ENCODE data around the gene MANSC4.

The MANSC4 gene

DNA sequence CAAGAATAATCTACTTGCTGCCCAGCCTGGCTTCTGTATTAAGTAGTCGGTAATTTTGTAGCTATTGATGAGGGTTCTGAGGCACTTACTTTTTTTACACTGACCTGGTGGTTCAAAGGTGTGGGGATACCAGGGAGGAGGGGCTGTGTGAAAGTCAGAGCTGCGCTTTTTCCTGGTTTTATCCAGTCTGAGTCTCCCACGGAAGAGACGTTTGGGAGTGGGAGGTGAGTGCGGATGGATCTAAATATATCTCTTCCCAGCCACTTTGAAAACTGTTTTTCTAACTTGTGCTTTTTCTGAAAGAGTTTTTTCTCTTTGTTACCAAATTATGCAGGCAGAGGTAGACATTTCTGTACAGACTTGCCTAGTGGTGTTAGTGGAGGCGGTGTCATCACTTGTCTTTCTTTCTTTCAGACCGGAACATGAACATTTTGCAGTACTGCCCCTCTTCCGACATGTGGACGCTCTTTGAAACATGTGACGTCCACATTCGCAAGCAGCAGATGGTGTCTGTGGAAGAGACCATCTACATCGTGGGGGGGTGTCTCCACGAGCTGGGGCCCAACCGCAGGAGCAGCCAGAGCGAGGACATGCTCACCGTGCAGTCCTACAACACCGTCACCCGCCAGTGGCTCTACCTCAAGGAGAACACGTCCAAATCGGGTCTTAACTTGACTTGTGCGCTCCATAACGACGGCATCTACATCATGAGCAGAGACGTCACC lies 17.4 kb upstream of the MANSC4 start:
- DNase-seq, result no peak

DNA sequence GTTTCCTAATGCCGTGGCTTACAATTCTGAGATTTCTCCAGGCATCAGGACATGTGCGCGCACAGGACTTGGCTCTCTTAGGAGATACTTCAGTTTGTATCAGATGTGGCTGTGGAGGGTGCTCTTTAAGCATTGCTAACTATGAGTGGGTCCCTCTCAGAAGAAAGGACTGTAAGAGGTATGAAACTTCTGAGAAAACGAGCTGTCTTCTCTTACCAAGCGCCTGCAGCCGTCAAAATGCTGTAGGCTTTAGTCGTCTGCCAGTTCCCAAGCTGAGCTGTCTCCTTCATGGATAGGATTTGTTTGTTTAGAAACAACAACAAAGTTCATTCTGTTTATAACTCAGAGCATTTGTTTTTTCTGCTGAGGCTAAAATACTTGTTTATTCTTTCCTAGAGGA lies 16.1 kb upstream of the MANSC4 start:
- no peak for DNase-seq

DNA sequence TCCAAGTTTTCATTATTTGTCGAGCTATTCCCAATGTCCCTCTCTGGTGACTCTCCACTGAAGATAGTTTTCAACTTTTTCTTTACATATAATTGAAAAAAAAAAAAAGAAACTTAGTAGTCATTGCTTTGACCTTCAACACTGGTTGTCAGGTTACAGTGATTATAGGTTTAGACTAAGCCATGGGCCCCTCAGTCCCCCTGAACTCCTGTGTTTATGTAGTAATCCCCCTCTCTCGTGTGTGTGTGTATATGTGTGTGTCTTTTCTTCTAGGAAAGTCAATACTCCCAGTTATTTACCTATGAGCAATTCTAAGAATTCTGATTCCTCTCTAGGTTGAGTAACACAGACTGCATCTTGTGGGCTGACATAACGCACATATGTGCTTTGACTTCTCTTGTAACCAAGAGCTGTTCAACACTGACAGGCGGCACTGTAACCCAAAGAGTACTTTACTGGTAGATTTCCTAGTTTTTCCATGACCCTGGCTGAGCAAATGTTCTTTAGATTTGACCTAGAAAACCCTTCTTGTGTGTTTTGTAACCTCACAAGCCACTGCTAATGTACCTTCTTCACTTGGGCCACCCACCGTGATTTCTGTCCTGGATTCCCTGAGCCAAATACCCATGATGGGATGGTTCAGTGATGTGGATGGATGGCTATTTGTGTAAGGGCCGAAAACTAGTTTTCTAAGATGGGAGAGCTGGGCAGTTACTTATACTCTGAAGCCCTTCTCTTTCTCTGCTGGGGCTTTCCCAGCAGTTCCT lies 15.0 kb upstream of the MANSC4 start:
- DNase-seq, result no peak

DNA sequence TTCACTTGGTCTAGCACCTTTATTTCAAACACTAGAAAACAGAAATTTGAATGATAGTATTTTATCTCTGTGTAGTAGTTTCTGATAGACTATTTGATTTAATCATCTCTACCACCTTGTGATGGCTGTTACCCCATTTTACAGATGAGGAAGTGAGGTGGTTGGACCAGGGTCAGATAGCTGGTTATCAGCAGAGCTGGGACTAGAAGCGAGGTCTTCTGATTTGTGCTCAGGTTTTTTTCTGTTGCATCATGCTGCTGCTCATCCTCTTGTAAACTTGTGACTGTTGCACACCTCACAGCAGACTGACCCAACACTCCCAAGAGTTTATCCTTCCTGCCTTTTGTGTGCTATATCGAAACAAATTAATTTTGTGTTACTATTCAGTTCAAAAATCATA lies 10.1 kb upstream of the MANSC4 start:
- no peak for DNase-seq

DNA sequence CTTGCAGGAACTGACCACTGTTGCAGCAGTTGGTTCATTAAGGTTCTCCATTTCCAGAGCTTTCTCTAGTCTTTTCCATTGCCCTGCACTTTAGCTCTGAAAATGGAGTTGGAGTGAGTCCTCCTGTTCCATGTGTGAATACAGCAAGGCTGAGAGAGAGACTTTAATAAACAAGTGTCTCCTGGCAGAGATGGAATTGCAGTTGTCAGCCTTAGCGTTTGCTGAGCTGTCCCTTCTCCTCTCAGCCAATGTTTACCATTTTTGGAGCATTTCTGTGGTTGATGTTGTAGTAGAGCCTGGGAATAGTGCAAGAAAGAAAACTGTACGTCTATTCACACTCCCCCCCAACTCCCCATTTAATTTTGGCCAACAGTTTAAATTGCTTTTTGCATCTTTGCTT lies 7.5 kb upstream of the MANSC4 start:
- no peak for DNase-seq

DNA sequence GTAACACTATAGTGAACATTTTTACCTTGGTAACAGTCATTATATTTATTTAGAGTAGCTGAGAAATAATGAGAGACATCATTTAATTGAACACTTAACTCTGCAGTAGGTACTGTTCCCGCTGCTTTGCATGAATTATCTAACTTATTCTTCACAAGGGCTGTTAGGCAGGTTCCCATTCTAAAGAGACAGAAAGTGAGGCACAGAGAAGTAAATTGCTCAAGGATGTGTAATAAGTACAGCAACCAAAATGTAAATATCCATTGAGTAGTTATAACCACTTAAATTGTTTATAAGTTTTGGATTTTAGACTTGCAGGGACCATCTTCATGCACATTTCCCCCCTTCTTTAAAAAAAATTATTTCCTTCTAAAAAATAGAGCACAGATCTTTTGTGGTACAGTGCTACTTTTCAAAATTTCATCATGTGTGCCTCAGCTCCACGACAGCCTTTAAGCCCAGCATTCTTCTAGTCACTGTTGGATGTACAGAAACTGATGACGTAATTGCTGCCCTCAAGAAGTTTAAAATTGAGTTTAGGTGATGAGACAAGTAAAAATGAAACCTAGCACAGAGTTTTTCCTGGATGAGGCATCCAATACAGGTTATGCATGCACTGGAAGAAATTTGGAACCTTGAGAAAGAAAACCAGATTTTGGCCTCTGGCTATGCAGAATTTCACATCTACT lies 6.0 kb upstream of the MANSC4 start:
- DNase-seq, result peak; percentile 83

DNA sequence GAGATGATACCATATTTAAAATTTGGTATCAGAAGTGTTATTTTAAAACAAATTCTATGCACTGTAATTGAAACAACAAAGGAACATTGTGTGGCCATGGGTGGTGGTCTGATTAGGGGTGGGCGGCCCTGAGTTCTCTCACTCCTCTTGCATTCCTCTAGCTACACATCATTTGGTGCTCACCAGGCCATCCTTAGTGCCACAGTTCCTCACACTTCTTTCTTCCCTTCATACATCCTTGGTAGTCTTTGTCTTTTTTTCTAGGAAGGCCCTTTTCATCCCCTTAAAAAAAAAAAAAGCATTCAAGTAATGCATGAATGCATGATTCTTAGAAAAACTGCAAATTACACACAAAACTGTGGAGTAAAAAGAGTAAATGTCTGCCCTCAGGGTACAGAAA lies 2.4 kb upstream of the MANSC4 start:
- peak; percentile 11 for DNase-seq

DNA sequence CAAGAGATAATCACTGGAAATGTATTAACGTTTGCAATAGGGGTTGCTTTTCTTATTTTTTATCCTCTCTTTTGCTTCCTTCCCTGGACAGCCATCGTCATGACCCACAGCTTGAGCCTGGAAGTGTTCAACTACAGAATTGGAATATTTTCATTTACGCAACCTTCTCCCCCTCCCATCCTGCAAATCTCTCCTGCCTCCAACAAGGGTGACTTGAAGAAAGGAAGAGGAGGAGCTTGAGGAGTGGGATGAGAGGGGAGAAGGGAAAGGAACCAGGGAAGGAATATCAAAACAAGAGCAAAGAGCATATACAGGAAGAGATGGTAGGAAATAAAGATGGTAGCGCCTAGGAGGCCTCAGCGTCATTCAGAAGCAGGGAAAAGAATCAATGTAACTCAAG lies 1.6 kb upstream of the MANSC4 start:
- DNase-seq, result peak; percentile 32

DNA sequence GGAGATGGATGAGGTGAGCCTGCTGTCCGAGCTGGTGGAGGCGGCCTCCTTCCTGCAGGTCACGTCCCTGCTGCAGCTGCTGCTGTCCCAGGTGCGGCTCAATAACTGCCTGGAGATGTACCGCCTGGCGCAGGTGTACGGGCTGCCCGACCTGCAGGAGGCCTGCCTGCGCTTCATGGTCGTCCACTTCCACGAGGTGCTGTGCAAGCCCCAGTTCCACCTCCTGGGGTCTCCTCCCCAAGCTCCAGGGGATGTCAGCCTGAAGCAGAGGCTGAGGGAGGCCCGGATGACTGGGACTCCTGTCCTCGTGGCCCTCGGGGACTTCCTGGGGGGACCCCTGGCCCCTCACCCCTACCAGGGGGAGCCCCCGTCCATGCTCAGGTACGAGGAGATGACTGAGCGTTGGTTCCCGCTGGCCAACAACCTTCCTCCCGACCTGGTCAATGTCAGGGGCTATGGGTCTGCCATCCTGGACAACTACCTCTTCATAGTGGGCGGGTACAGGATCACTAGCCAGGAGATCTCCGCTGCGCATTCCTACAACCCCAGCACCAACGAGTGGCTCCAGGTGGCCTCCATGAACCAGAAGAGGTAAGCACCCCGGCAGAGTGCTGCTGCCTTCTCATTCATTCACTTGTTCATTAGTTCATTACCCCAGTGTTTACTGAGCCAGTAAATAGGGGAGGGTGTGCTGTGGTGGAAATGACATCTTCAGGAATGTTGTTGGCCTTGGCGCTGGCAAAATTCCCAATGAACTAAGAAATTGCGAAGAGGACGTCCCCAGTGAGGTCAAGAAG lies 774 bp upstream of the MANSC4 start:
- DNase-seq, result peak; percentile 74

DNA sequence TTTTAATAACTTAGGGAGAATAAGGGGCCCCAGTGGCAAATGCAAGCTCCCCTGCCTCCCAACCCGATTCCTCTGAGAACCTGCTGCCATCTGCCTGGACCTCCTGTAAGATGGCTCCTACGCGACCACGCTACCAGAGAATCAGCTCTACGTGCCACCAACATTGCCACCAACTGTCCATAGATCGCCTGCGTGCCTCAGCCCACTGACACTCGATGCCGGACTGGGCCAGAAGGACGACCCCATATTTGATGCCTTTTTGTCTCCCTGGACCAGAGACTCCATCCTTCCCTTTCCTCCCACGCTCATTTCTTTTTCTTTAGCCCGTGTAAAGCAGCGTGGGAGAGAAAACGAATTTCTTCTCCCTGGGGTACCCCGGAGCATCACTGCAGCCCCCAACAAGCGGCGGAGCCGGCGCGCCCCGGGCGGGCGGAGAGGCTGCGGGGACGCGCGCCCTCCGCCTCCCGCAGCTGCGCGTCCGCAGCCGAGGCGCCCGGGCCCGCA lies 568 bp downstream of the MANSC4 start:
- peak; percentile 34 for DNase-seq

DNA sequence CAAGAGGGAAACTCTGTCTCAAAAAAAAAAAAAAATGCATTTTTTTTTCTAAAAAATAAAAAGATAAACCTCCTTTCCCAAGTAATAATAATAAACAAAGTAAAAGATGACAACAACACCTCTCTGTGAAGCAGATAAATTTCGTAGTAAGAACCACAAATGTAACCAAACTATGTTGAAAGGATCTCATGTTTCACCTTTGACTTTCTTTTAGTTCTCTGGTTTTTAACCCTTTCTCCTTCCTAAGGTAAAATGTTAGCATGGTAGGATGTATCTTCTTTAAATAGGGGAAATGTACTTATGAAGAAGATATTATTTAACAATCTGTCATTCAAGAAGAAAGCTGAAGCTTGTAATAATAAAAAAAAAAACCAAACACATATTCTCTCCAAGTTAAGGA lies 1.8 kb downstream of the MANSC4 start:
- no peak for DNase-seq

DNA sequence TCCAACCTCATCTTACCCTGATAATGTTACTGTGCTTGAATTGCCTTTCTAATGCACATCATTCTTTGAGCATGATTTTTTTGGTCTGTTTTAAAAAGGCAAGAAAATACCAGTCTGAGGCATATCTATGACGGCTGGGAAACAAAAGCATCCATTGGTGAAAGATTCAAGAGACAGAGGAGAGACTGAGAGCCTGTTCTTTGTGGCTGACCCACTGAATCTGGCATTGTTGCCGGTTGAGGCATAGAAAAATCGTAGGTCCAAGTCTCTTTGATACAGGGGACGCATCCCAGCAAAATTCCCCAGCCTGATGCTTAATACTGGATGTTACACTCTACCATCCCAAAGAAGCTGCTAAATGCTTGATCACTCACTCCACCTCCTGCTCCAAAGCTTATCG lies 2.9 kb downstream of the MANSC4 start:
- no peak for DNase-seq

DNA sequence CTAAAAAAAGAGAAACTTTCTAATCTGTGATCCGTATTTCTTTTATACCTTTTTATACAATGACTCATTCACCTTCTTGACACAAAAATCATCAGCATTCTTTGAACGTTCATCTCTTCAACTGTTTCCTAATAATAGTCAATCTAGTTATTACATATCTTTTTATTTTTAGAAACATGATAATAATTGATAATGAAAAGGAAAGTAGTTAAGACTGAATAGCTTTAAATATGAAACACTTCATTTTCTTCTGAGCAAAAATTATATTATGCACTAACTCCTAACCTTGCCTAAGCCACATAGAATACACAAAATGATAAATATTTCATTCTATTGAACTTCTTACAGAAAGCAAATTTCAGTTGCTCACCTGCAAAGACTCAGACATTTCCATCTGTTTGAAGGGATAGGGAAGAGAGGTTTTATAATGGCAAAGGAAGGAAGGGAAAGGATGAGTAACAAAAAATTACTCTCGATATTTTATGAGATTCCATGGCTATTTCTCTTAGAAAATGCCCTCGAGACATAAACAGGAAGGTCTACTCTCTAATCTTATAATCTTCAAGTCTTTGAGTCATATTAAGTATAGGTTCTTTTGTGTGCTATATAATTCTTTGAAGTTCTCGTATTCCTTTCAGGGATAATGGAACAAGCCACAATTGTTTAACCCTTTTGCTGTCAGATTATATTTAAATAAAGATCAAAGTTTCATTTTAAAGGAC lies 7.5 kb downstream of the MANSC4 start:
- DNase-seq, result peak; percentile 75

DNA sequence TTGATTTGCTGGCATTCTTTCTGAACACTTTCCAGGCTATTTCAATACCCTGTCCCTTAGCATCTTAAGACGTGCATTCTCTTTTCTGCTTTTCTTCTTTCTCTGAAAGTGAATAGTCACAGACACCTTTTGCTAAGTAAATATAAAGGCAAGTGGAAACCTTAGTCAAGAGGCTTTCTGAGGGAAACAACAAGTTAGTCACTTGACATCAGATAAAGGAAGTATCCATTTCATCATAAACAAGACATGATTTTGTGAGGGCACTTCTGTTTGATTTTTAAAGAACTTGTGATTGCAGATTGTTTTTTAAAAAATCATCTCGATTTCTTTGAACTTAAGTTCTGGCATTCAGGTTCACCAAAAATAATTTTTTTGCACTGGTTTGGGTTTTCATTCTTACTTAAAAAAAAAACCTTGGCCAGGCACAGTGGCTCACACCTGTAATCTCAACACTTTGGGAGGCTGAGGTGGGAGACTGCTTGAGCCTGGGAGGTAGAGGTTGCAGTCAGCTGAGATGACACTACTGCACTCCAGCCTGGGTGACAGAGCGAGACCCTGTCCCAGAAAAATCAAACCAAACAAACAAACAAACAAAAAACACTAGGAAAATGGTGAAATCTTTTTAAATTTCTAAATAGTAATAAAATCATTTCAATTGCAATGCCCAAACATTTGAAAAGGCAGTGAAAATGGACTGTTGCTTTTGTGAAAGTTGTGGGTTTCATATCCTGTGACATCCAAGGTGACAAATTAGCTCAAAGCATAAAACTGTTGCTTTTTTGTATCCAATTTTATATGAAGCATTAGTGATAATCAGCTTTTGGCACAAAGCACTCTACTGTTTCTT lies 8.3 kb downstream of the MANSC4 start:
- DNase-seq, result no peak

DNA sequence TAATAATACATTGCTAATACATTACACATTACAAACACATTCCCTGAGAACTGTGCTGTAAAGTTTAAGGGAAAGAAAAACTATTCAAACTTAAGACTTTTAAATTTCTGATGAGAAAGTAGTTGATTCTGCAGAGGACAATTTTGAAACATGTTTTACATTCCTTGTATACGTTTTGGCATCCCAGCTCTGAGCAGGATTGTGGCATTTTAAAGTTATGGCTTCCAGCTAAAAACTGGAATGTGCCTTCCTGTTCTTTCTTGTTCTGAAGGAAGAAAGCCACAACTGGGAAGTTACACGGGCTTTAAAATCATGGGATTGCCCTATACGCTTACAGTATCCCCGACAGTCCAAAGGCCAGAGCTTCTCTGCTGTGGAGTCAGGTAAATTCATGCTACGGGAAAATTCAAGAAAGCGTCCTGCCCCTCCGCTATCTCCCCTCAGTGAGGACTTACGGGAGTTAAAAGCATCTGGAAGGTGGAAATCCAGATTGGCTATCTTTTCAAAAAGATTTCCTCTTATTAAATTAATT lies 10.8 kb downstream of the MANSC4 start:
- DNase-seq, result no peak

DNA sequence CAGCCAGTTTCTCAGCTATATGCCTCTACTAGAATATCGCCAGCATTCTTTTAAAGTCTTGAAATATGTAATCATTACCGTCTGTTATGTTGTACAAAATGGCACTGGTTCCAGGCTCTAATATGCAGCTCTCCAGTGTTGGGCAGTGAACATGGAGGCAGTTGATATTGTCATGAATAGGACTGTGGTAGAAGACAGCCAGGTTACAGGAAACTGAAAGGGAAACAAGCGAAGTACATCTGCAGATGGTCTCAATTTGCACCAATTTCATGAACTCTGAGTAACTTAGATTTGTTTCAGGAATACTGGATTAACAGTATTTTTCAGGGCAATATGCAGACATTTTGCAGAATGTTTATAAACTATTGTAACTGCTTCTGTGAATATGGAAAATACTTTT lies 13.4 kb downstream of the MANSC4 start:
- no peak for DNase-seq

DNA sequence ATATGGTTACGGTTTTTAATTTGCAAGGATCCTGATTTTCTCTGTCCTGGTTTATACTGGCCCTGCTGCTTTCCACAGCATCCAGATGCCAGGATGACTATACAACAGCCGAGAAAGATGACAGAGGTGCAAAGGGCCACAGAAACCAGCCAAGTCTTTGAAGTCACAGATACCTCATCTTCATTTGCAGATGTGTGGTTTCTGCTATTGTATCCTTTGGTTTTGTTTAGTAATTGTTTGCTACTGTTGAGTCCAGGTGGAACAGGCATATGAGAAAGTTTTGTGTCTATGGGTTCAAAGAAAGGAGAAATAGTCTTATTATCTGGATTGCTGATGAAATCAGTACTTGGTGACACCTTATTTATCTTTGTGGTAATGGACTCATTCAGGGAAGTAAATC lies 17.3 kb downstream of the MANSC4 start:
- DNase-seq, result no peak

DNA sequence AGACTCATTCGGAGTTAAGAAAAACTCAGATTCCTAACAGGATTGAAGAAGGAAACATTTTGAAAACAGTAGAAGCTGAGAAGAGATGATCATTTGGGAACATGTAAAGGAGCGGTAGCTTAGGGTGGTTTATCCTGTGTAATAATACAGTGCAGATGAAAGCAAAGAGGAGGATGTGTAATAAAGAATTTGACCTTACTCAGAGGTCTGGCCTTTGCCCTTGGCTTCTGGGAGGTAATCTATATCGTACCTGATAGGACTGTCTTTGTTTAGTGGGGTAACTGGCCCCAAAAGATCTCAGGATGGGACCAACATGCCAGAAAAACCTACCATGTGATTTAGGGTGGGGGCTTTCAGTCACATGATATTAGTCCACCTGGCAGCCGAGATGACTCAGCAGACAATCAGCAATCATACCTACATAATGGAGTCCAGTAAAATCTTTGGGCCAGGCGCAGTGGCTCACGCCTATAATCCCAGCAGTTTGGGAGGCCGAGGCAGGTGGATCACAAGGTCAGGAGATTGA lies 23.3 kb downstream of the MANSC4 start:
- DNase-seq, result no peak

DNA sequence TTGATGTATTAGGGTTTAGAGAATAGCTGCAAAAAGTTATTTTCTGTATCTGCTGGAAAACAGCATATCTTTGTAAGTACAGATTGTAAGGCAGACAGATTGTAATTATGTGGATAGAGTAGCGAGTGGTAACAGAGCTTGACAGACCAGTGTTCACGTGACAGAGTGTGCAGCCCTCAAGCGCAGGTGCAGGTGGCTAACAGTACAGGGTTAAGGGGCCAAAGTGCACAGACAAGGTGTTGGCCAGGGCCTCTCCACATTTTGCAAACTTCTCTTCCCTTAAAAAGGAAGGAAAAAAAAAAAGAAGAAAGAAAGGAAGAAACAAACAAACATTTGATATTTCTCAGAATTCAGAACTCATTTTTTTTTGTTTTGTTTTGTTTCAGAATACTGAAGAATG lies 25.2 kb downstream of the MANSC4 start:
- no peak for DNase-seq

DNA sequence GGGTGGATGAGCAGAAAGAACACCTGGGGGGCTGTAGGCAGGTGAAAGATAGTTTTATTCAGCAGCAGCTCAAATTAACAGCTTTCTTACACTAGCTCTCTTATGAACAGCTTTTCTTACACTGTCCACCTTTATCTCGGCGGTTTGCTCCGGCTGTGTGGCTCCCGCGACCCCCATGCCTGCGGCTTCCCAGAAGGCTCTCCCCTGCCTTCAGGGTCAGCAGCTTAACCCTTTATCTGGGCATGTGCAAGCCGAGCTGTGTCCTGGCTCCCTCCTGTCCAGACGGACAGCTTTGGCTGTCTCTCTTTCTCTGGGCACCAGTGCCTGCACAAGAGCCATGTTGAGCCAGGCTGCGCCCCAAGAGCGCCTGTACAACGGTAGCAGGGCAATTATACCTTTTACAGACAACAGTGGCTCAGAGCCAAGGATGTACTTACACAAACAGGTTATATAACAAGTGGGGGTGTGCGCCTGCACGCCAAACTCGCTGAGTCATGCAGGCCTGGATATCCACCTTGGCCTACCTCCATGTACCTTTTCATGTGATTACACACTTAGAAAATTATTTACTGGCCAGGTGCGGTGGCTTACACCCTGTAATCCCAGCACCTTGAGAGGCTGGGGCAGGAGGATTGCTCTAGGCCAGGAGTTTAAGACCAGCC lies 28.5 kb downstream of the MANSC4 start:
- no peak for DNase-seq
